Activated T-helper 1 cell treated with anti-CD3 and anti-CD28 coated beads, Interleukin-2, amount 50 U/mL, for 16 hours (primary cell): ENCODE data around the gene YIPF6.
"Not testable (repeated sequence)": the region's sequence is repeated elsewhere in the genome, so short reads cannot be mapped to it uniquely, and the experiment has no call there.

Experiments used
- DNase-seq, 2 donors: peaks; one replicate each; pipeline ENCODE4 v3.0.0-alpha.2; 2020; ENCODE audit warnings: low read depth in 1 of 2, low spot score in 1 of 2

Gene YIPF6, protein sequence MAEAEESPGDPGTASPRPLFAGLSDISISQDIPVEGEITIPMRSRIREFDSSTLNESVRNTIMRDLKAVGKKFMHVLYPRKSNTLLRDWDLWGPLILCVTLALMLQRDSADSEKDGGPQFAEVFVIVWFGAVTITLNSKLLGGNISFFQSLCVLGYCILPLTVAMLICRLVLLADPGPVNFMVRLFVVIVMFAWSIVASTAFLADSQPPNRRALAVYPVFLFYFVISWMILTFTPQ

DNA sequence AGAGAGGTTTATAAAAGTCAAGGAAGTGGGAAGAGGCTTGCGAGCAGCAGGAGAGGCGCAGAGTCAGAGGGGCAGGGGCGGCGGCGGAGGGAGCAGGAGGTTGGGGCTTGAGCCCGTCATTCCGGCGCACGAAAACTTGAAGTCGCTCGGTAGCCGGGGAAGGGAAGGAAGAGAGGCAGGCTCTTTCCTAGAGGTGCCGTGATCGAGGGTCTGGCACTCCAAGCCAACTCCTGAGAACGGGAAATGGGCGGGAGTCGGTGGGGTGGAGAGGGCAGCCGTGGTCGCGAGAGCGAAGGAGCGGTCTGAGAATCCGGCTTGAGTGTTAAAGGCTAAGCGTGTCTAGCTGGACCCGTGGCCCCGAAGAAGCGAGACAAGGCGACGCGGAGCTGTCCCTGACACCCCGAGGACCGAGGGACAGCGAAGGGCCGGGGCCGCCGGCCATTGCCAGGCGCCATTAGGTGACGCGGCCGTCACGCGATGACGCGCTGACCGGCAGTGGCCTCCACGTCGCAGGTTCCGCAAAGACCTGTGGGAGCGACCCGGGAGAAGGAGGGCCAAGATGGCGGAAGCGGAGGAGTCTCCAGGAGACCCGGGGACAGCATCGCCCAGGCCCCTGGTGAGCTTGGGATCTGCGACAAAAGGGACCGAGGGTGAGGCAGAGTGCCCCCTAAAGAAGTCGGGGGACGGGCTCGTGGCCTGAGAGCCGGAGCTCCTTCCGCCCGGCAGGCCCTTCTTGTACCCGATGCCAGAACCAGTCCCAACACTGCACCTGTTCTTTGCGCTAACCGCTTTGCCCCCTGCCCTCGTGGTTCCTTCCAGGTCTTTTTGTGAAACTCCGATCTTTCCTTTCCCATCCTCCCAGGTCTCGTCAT lies at the start of gene YIPF6:
Gene YIPF6, plus strand, starts transcription at position 544 of the 872 bp plus-strand sequence. Its CDS starts 16 bp downstream, at position 560.
- peak; percentile 9 to 50 for DNase-seq

DNA sequence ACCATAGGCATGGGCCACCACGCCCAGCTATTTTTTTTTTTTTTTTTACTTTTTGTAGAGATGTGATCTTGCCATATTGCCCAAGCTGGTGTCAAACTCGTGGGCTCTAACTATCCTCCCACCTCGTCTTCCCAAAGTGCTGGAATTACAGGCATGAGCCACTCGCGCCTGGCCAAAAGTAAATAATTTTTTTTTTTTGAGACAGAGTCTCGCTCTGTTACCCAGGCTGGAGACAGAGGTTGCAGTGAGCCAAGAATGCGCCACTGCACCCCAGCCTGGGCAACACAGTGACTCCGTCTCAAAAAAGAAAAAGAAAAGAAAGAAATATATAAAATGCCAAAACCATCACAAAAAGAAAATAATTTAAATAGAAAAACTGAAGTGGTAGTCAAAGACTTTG lies 47.1 kb upstream of the YIPF6 start:
- no peak for DNase-seq

GRCh38 chrX:68454476-68455150 lies 44.2 kb upstream of the YIPF6 start:
- DNase-seq = no peak

GRCh38 chrX:68455151-68455510 lies 43.7 kb upstream of the YIPF6 start:
- DNase-seq = no peak

GRCh38 chrX:68461093-68461492 lies 37.8 kb upstream of the YIPF6 start:
- DNase-seq = no peak

GRCh38 chrX:68461576-68461975 lies 37.3 kb upstream of the YIPF6 start:
- no peak for DNase-seq

DNA sequence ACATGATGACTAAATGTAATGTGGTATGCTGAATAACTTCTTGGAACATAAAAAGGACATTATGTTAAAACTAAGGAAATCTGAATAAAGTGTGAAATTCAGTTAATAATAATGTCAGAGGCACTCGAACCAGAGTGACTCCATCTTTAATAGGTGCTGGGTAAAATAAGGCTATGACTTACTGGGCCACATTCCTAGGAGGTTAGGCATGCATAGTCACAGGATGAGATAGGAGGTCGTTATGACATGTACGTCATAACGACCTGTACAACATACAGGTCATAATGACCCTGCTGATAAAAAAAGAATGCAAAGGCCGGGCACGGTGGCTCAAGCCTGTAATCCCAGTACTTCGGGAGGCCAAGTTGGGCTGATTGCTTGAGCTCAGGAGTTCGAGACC lies 36.7 kb upstream of the YIPF6 start:
- no peak for DNase-seq

GRCh38 chrX:68462653-68463052 lies 36.2 kb upstream of the YIPF6 start:
- no peak for DNase-seq

DNA sequence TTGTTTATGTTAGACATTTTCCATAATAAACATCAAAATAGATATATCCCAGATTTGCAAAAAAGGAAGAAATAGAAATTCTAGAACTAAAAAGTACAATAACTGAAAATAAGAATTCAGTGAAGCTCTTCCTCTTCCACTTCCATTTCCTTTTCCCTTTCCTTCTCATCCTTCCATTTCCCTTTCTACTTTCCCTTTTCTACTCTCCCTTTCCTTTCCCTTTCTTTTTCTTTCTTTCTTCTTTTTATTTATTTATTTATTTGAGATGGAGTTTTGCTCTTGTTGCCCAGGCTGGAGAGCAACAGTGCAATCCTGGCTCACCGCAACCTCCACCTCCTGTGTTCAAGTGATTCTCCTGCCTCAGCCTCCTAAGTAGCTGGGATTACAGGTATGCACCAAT lies 35.0 kb upstream of the YIPF6 start:
- DNase-seq = no peak

DNA sequence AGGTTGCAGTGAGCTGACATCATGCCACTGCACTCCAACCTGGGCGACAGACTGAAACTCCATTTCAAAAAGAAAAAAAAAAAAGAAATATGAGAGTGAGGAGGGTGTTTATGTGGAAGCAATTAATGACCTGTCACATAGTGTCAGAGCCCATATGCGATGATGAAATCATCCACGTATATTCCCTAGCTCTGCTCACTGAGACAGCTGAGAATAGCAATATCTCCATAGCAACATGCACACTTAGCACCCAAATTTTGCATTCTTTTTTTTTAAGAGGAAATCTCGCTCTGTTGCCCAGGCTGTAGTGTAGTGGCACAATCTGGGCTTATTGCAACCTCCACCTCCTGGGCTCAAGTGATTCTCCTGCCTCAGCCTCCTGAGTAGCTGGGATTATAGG lies 34.1 kb upstream of the YIPF6 start:
- DNase-seq = no peak

DNA sequence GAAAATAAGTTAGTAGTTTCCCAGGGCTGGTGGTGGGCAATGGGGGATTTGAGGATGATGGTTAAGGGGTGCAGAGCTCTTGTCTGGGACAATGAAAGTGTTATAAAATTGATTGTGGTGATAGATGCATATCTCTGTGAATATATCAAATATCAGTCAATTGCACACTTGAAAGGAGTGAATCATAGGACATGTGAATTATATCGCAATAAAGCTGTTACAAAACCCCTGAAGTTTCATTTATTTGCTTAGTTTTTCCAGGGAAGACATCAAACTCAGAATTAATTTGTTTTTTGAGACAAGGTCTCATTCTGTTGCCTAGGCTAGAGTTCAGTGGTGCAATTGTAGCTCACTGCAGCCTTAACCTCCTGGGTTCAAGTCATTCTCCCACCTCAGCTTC lies 17.9 kb upstream of the YIPF6 start:
- no peak for DNase-seq

GRCh38 chrX:68486198-68486597 lies 12.7 kb upstream of the YIPF6 start:
- DNase-seq = not testable (repeated sequence)

GRCh38 chrX:68487254-68487653 lies 11.6 kb upstream of the YIPF6 start:
- no peak for DNase-seq

DNA sequence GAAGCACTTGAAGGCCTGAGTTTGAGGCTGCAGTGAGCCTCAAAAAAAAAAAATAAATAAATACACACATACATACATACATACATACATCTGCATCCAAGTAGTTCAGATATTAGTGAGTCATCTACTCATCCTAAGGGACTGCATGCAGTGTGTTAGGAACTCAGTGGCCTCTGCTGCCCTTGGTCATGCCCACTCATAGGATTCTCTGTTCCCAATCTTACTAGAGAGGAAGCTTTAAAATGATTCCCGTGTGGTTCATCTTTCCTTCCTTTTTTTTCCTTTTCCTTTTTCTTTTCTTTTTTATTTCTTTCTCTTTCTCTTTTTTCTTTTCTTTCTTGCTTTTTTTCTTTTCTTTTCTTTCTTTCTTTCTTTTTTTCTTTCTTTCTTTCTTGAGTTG lies 10.9 kb upstream of the YIPF6 start:
- no peak for DNase-seq

- no peak for DNase-seq
Observed at GRCh38 chrX:68488657-68489056, 10.2 kb upstream of the YIPF6 start.

DNA sequence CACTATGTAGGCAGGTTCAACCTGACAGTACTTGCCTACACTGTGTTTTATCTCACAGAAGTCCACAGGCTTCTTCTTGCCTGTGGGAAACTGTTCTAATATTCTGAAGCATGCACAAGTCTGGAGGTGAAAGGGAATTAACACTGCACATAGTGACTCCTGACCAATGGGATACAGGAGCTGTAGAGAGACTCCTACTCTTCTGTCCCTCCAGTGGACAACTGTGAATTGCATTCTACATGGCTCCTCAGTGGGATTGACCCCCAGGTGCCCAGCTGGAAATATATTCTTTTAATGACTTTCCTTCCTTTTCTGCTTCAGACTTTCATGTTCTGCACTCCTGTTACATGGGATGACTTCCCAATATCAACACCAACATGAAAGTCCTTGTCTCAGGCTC lies 8.2 kb upstream of the YIPF6 start:
- no peak for DNase-seq

GRCh38 chrX:68492583-68492982 lies 6.3 kb upstream of the YIPF6 start:
- DNase-seq = no peak

GRCh38 chrX:68493776-68494175 lies 5.1 kb upstream of the YIPF6 start:
- DNase-seq = not testable (repeated sequence)

DNA sequence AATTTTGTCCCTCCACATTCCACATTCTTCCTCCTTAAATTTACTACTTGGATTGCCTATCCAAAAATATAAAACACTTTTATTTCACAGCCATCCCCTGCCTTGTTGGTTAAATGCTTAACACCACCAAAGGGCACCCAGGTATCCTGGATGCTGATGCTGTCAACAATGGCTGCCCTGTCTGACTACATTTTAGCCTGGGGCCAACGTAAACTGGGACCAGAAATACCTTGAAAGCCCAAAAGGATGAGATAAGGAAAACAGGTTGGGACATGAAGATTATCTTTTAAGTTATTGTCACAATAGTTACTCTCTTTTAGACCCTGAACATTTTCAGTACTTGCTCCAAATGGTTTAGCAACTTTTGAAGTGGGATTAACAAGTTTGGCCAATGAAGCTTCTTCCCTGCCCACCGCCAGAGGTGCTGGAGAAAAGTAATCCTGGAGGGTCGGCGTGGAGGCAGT lies 775 bp upstream of the YIPF6 start:
- DNase-seq = no peak

DNA sequence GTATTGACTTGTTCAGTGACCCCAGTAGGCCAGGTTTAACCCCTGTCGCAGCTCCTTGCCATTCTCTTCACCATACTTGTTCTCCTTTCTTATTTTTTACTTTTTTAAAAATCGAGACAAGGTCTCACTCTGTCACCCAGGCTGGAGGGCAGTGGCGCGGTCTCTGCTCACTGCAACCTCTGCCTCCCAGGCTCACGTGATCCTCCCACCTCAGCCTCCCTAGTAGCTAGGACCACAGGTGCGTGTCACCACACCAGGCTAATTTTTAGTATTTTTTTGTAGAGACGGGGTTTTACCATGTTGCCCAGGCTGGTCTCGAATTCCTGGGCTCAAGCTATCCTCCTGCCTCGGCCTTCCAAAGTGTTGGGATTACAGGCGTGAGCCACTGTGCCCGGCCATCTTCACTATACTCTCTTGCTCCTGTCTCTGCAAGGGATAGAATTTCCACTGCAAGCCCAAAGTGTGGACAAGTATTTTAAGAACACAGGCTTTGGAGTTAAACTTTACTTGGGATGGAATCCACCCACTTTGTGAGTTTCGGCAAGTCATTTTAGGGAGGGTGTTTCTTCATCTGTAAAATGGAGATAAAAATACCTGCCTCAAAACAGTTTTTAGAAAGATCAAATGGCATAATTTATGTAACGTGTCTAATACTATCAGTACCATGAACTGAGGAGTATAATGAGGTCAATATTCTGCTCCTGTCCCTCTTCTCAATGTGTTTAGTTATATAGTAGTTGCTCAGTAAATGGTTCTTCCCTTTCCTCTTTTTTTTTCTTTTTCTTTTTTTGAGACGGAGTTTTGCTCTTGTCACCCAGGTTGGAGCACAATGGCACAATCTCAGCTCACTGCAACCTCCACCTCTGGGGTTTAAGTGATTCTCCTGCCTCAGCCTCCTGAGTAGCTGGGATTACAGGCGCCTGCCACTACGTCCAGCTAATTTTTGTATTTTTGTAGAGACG lies 973 bp downstream of the YIPF6 start:
- no peak for DNase-seq
